ENCODE measurements around the gene ARFRP1. TPM values are rescaled to one million over a fixed set of nuclear protein-coding genes. Genes with fewer than 3 reads are reported as not detected.
A peak's percentile ranks its signal among the peaks of the same experiment; 100 is the strongest.

The ARFRP1 gene
- total and polyA plus RNA-seq, 2 of the 13 experiments (the other 11 are each of a cell fraction or from before 2014, with no cell fraction given) = 32.0 to 51.1 TPM

DNA sequence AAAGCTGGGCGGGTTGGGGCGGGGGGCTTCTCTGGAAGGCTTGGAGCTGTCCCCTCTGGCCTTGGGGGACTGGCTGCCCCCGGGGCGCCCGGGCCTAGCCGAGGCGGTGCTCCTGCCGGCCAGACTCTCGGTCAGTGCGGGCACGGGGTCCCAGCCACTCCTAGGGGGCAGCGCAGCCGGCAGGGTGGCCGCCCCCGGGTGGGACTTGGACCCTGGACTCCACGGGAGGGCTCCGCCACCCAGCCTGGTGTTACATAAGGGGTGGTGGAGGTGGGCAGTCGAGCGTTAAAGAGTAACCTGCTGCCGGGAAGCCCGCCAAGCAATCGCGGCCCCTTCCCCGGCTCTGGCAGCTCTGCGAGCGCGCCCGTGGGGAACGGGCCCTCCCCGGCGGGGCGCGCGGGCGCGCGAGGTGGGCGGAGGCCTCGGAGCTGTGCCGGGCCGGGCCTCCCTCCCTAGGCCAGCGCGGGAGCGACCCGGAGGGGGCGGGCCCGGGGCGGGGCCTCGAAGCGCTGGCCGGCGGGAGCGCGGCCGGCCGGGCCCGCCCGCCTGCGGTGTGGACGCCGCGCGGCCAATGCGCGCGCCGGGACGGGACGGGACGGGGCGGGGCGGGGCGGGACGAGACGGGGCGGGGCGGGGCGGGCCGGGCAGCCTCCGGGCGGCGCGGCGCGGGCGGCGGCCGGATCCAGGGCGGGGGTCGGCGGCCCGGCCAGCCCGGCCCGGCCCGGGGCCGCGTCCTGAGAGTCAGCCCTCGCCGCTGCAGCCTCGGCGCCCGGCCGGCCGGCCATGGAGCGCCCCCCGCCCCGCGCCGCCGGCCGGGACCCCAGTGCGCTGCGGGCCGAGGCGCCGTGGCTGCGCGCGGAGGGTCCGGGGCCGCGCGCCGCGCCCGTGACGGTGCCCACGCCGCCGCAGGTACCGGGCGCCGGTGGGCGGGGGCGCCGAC, 31.6 kb upstream of the ARFRP1 start, which contains the start of gene SLC2A4RG (continued):
- TF ChIP-seq, protein P1, sequence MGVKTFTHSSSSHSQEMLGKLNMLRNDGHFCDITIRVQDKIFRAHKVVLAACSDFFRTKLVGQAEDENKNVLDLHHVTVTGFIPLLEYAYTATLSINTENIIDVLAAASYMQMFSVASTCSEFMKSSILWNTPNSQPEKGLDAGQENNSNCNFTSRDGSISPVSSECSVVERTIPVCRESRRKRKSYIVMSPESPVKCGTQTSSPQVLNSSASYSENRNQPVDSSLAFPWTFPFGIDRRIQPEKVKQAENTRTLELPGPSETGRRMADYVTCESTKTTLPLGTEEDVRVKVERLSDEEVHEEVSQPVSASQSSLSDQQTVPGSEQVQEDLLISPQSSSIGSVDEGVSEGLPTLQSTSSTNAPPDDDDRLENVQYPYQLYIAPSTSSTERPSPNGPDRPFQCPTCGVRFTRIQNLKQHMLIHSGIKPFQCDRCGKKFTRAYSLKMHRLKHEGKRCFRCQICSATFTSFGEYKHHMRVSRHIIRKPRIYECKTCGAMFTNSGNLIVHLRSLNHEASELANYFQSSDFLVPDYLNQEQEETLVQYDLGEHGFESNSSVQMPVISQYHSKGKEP (CRISPR knock-in tag; IDR thresholded peaks at IDR 0.05) = peak; percentile 72; the same call in 1 of the 2 replicates
- TF ChIP-seq ZNF567 (CRISPR knock-in tag; IDR thresholded peaks at IDR 0.05; ENCODE audit: borderline replicate concordance) (peak; percentile 91; the same call in 1 of the 2 replicates), ZNF678 (CRISPR knock-in tag; IDR thresholded peaks at IDR 0.05) (peak; percentile 67; the same call in 1 of the 2 replicates), NFE2L1 (CRISPR knock-in tag; IDR thresholded peaks at IDR 0.05; ENCODE audit: borderline replicate concordance) (no peak), CC2D1A (CRISPR knock-in tag; IDR thresholded peaks at IDR 0.05) (no peak), PHF20 (CRISPR knock-in tag; IDR thresholded peaks at IDR 0.05) (no peak), MEIS1 (CRISPR knock-in tag; IDR thresholded peaks at IDR 0.05; ENCODE audit: borderline replicate concordance) (no peak), NR3C1 (CRISPR knock-in tag; IDR thresholded peaks at IDR 0.05) (no peak), ZNF530 (CRISPR knock-in tag; IDR thresholded peaks at IDR 0.05; ENCODE audit: low read depth) (0 out of 2 replicates have a peak, but pooled peaks have one; percentile 40), ZNF703 (CRISPR knock-in tag; IDR thresholded peaks at IDR 0.05; ENCODE audit: borderline replicate concordance) (no peak; the same call in 1 of the 2 replicates), ZNF883 (CRISPR knock-in tag; IDR thresholded peaks at IDR 0.05; ENCODE audit: not compliant biosample characterization) (peak; percentile 64)
- TF ChIP-seq, protein P2, sequence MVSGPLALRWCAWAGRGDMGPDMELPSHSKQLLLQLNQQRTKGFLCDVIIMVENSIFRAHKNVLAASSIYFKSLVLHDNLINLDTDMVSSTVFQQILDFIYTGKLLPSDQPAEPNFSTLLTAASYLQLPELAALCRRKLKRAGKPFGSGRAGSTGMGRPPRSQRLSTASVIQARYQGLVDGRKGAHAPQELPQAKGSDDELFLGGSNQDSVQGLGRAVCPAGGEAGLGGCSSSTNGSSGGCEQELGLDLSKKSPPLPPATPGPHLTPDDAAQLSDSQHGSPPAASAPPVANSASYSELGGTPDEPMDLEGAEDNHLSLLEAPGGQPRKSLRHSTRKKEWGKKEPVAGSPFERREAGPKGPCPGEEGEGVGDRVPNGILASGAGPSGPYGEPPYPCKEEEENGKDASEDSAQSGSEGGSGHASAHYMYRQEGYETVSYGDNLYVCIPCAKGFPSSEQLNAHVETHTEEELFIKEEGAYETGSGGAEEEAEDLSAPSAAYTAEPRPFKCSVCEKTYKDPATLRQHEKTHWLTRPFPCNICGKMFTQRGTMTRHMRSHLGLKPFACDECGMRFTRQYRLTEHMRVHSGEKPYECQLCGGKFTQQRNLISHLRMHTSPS (CRISPR knock-in tag; IDR thresholded peaks at IDR 0.05; ENCODE audit: low read depth) = peak; percentile 94
- TF ChIP-seq, protein P3, sequence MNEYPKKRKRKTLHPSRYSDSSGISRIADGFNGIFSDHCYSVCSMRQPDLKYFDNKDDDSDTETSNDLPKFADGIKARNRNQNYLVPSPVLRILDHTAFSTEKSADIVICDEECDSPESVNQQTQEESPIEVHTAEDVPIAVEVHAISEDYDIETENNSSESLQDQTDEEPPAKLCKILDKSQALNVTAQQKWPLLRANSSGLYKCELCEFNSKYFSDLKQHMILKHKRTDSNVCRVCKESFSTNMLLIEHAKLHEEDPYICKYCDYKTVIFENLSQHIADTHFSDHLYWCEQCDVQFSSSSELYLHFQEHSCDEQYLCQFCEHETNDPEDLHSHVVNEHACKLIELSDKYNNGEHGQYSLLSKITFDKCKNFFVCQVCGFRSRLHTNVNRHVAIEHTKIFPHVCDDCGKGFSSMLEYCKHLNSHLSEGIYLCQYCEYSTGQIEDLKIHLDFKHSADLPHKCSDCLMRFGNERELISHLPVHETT (CRISPR knock-in tag; conservative IDR thresholded peaks at IDR 0.05) = peak; percentile 93
- TF ChIP-seq, protein P4, sequence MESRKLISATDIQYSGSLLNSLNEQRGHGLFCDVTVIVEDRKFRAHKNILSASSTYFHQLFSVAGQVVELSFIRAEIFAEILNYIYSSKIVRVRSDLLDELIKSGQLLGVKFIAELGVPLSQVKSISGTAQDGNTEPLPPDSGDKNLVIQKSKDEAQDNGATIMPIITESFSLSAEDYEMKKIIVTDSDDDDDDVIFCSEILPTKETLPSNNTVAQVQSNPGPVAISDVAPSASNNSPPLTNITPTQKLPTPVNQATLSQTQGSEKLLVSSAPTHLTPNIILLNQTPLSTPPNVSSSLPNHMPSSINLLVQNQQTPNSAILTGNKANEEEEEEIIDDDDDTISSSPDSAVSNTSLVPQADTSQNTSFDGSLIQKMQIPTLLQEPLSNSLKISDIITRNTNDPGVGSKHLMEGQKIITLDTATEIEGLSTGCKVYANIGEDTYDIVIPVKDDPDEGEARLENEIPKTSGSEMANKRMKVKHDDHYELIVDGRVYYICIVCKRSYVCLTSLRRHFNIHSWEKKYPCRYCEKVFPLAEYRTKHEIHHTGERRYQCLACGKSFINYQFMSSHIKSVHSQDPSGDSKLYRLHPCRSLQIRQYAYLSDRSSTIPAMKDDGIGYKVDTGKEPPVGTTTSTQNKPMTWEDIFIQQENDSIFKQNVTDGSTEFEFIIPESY (CRISPR knock-in tag; IDR thresholded peaks at IDR 0.05) = peak; percentile 55; the same call in 1 of the 2 replicates
- TF ChIP-seq, protein P5, sequence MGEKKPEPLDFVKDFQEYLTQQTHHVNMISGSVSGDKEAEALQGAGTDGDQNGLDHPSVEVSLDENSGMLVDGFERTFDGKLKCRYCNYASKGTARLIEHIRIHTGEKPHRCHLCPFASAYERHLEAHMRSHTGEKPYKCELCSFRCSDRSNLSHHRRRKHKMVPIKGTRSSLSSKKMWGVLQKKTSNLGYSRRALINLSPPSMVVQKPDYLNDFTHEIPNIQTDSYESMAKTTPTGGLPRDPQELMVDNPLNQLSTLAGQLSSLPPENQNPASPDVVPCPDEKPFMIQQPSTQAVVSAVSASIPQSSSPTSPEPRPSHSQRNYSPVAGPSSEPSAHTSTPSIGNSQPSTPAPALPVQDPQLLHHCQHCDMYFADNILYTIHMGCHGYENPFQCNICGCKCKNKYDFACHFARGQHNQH (CRISPR knock-in tag; IDR thresholded peaks at IDR 0.05) = peak; percentile 92
